ENCODE results near the gene TWF2.

- TF ChIP-seq TAF1 (IDR thresholded peaks at IDR 0.05; ENCODE audit: low read depth): no peak
- TF ChIP-seq, protein P1, sequence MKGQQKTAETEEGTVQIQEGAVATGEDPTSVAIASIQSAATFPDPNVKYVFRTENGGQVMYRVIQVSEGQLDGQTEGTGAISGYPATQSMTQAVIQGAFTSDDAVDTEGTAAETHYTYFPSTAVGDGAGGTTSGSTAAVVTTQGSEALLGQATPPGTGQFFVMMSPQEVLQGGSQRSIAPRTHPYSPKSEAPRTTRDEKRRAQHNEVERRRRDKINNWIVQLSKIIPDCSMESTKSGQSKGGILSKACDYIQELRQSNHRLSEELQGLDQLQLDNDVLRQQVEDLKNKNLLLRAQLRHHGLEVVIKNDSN (IDR thresholded peaks at IDR 0.05): no peak
- TF ChIP-seq, protein P2, sequence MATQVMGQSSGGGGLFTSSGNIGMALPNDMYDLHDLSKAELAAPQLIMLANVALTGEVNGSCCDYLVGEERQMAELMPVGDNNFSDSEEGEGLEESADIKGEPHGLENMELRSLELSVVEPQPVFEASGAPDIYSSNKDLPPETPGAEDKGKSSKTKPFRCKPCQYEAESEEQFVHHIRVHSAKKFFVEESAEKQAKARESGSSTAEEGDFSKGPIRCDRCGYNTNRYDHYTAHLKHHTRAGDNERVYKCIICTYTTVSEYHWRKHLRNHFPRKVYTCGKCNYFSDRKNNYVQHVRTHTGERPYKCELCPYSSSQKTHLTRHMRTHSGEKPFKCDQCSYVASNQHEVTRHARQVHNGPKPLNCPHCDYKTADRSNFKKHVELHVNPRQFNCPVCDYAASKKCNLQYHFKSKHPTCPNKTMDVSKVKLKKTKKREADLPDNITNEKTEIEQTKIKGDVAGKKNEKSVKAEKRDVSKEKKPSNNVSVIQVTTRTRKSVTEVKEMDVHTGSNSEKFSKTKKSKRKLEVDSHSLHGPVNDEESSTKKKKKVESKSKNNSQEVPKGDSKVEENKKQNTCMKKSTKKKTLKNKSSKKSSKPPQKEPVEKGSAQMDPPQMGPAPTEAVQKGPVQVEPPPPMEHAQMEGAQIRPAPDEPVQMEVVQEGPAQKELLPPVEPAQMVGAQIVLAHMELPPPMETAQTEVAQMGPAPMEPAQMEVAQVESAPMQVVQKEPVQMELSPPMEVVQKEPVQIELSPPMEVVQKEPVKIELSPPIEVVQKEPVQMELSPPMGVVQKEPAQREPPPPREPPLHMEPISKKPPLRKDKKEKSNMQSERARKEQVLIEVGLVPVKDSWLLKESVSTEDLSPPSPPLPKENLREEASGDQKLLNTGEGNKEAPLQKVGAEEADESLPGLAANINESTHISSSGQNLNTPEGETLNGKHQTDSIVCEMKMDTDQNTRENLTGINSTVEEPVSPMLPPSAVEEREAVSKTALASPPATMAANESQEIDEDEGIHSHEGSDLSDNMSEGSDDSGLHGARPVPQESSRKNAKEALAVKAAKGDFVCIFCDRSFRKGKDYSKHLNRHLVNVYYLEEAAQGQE (IDR thresholded peaks at IDR 0.05; ENCODE audit: low read depth): no peak
- TF ChIP-seq EP300 (IDR thresholded peaks at IDR 0.05; ENCODE audit: borderline replicate concordance): no peak
- no peak for TF ChIP-seq TCF12 (IDR thresholded peaks at IDR 0.05; ENCODE audit: low read depth)
- TF ChIP-seq CEBPB (IDR thresholded peaks at IDR 0.05): no peak
- no peak for TF ChIP-seq EGR1 (IDR thresholded peaks at IDR 0.05)
- no peak for TF ChIP-seq RAD21 (IDR thresholded peaks at IDR 0.05; ENCODE audit: low read depth)
- TF ChIP-seq YY1 (IDR thresholded peaks at IDR 0.05; ENCODE audit: low read depth): no peak
- no peak for TF ChIP-seq CREB1 (IDR thresholded peaks at IDR 0.05; ENCODE audit: low read depth)
- no peak for TF ChIP-seq NFIC (IDR thresholded peaks at IDR 0.05)
- TF ChIP-seq TEAD4 (IDR thresholded peaks at IDR 0.05): no peak
Measured at GRCh38 chr3:52240059-52240885, 1.3 kb upstream of the TWF2 start.
